AG04450 (cell line): ENCODE measurements around the gene ABCG5. TPM values are rescaled to one million over a fixed set of nuclear protein-coding genes. Genes with fewer than 3 reads are reported as not detected.

ENCODE experiments used
- CTCF ChIA-PET: fragments of 300-600, 350-600 bp; formaldehyde crosslinking; extraction: SDS; loops from one replicate; lab custom pipeline; 2022; ENCODE audit warnings: antibody characterized with exemption, inconsistent platforms; lab: Charles Lee
- POLR2A ChIA-PET: fragments of 350-600 bp; formaldehyde crosslinking; extraction: SDS; loops from one replicate; lab custom pipeline; 2021; ENCODE audit warnings: antibody characterized with exemption, inconsistent platforms; lab: Yijun Ruan, JAX
- DNase-seq: peaks from one replicate; pipeline ENCODE4 v3.0.0-alpha.2; 2011; ENCODE audit warnings: low read depth, low spot score
- H3K27ac ChIP-seq: one replicate; pipeline ENCODE4 v1.5.1; 2012; ENCODE audit warnings: low read depth, low read length, control low read depth
- H3K27me3 ChIP-seq: one replicate; pipeline ENCODE4 v1.6.0; 2012; ENCODE audit warnings: low read length; ENCODE audit not compliant: control insufficient read depth, insufficient read depth
- H3K4me3 ChIP-seq: 2 replicates; pipeline ENCODE4 v1.5.1; 2011; ENCODE audit warnings: mild to moderate bottlenecking, low read depth, low read length, control low read depth
- H3K9me3 ChIP-seq: 2 replicates; pipeline ENCODE4 v1.5.1; 2012; ENCODE audit warnings: low read length; ENCODE audit not compliant: control insufficient read depth, insufficient read depth
- polyA plus RNA-seq: library from polyadenylated mRNA; depleted of rRNA; stranded (reverse); fragments of >200 nt; gene quantifications from 2 replicates; pipeline ENCODE4 v1.2.3, GENCODE V29; 2011
- TF ChIP-seq, protein P1 (sequence below): IDR thresholded peaks from 2 replicates; pipeline ENCODE4 v1.5.1; 2011; ENCODE audit warnings: low read depth, low read length, control low read depth, inconsistent platforms

The ABCG5 gene
- polyA plus RNA-seq, 1 experiment = not detected

DNA sequence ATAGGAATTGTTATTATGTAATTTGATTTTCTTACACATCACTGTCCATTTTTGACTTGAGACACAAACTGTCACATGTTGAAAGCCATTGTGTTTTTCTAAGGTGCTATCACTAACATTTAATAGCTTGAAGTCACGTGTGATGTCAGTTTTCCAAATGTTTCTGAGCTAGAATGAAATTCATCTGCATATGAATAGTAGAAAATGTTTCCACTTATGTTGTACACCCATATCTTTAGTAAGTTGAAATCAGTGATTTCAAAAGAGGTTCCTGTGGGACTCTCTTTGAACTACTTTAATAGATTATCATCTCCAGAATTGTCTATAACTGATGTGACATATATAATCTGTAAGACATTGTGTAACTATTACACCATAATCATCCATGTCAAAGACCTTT, 27.8 kb downstream of the ABCG5 start:
- CTCF ChIA-PET = no interaction called here
- POLR2A ChIA-PET = no interaction called here
- H3K27me3 ChIP-seq = no peaks in the 10 kb centered on the region
- TF ChIP-seq, protein P1, sequence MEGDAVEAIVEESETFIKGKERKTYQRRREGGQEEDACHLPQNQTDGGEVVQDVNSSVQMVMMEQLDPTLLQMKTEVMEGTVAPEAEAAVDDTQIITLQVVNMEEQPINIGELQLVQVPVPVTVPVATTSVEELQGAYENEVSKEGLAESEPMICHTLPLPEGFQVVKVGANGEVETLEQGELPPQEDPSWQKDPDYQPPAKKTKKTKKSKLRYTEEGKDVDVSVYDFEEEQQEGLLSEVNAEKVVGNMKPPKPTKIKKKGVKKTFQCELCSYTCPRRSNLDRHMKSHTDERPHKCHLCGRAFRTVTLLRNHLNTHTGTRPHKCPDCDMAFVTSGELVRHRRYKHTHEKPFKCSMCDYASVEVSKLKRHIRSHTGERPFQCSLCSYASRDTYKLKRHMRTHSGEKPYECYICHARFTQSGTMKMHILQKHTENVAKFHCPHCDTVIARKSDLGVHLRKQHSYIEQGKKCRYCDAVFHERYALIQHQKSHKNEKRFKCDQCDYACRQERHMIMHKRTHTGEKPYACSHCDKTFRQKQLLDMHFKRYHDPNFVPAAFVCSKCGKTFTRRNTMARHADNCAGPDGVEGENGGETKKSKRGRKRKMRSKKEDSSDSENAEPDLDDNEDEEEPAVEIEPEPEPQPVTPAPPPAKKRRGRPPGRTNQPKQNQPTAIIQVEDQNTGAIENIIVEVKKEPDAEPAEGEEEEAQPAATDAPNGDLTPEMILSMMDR = no peak
- no peak overlapping the region for H3K4me3 ChIP-seq
- no peak overlapping the region for H3K27ac ChIP-seq
- no peaks in the 10 kb centered on the region for H3K9me3 ChIP-seq
- DNase-seq = no peak

DNA sequence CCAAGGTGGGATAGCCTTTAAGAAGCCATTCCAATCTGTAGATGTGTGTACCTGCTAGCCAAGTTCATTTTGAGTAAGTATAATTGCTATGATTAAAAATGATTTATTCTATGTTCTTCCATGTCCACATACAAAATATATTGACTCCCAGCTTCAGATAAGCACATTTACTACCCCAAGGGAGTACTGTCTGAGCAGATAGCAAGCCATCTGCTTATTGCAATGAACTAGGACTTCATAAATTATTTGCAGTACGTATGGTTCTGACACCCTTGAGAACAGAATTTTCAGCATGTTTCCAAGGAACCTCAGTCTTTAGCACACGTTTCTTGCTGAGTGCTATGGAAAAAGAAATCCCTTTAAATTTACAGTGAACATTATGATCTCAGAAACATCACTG, 28.2 kb downstream of the ABCG5 start:
- Histone ChIP-seq H3K4me3 (no peak overlapping the region), H3K27ac (no peak overlapping the region), H3K9me3 (no peaks in the 10 kb centered on the region), H3K27me3 (no peaks in the 10 kb centered on the region)
- no peak for DNase-seq
- CTCF ChIA-PET = no interaction called here
- TF ChIP-seq, protein P1 = no peak
- POLR2A ChIA-PET = no interaction called here

DNA sequence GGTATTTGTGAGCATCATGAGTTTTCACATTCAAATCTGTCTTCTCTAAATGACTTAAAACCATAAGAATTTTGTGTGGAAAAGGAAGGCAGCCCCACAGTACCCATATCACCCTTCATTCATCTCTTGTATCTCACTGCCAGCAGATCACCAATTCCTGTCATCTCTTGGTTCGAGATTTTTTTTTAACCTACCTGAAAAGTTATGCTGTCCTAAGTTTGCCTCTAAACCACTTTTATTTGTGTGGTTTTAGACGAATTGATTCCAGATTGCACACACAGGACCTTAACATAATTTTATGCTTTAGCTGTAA, 32.0 kb downstream of the ABCG5 start:
- CTCF ChIA-PET = no interaction called here
- TF ChIP-seq, protein P1 = no peak
- POLR2A ChIA-PET = no interaction called here
- H3K27me3 ChIP-seq = no peaks in the 10 kb centered on the region
- H3K9me3 ChIP-seq = no peaks in the 10 kb centered on the region
- no peak overlapping the region for H3K4me3 ChIP-seq
- no peak overlapping the region for H3K27ac ChIP-seq
- DNase-seq = no peak

DNA sequence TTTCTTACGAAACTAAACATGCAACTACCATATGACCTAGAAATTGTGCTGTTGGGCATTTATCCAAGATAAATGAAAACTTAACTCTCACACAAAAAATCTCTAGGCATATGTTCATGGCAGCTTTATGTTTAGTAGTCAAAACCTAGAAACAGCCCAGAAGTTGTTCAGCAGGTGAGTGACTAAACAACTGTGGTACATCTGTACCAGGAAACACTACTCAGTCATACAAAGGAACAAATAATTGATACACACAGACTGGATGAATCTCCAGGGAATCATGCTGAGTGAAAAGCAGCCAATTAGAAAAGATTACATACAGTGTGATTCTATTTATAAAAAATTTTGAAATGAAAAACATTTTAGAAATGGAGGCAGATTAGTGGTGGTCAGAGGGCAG, 35.5 kb downstream of the ABCG5 start:
- no peaks in the 10 kb centered on the region for H3K9me3 ChIP-seq
- no peak overlapping the region for H3K27ac ChIP-seq
- H3K27me3 ChIP-seq = no peaks in the 10 kb centered on the region
- ChIA-PET CTCF (no interaction called here), POLR2A (no interaction called here)
- H3K4me3 ChIP-seq = no peak overlapping the region
- DNase-seq = no peak
- TF ChIP-seq, protein P1 = no peak

DNA sequence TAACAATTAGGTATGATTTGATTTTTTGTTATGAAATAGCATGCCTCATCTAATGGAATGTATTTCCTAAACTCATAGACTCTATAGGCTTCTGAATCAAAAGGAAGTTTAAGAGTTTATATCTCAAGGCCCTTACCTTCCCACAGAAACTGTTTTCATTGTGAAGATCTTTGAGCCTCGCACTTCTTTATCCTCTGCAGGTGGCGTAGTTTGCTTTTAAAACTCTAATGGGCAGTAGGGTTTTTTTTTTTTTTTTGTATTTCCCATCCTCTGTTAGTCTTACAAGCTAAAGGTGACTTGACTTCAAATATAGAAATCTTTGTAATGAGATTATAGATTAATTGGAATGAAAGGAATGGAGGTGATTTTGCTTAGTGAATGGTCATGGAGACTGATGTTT, 36.5 kb downstream of the ABCG5 start:
- no peaks in the 10 kb centered on the region for H3K27me3 ChIP-seq
- POLR2A ChIA-PET = no interaction called here
- TF ChIP-seq, protein P1 = no peak
- no peak overlapping the region for H3K4me3 ChIP-seq
- CTCF ChIA-PET = no interaction called here
- no peaks in the 10 kb centered on the region for H3K9me3 ChIP-seq
- no peak for DNase-seq
- H3K27ac ChIP-seq = no peak overlapping the region
